ENCODE measurements around the gene SENP8.
A peak's percentile ranks its signal among the peaks of the same experiment; 100 is the strongest.
"Not testable (repeated sequence)": the region's sequence is repeated elsewhere in the genome, so short reads cannot be mapped to it uniquely, and the experiment has no call there.

The SENP8 gene

DNA sequence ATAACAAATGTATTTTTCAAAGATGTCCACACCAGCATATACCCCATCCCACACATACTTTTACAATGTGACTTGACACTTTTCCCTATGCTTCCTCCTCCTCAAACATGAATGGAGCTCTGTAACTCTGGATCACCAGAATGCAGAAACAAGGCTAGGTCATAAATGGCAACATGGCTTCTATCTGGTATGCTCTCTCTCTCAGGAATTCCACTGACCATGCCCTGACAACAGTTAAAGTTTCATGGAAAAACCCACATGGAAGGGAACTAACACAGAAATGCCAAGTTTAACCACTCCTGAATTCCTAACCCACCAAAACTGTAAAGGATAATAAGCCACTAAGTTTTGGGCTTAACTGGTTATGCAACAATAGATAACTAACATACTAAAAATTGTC, 20.2 kb upstream of the SENP8 start:
- Mint-ChIP-seq H3K9me3 (no peaks in the 10 kb centered on the region), H3K4me3 (no peak overlapping the region), H3K27me3 (no peaks in the 10 kb centered on the region), H3K4me1 (ENCODE audit: low read depth) (peaks cover 9% of the 10 kb centered on the region), H3K36me3 (ENCODE audit: low read depth) (peaks cover 9% of the 10 kb centered on the region), H3K27ac (no peak overlapping the region)
- no peak for DNase-seq

DNA sequence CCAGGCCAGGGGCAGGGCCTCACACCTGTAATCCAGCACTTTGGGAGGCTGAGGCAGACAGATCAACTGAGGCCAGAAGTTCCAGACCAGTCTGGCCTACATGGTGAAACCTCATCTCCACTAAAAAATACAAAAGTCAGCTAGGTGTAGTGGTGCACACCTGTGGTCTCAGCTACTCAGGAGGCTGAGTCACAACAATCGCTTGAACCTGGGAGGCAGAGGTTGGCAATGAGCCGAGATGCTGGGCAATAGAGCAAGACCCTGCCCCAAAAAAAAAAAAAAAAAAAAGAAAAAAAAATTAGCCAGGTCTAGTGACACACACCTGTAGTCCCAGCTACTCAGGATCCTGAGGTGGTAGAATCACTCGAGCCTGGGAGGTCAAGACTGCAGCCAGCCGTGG, 19.0 kb upstream of the SENP8 start:
- H3K27ac Mint-ChIP-seq = no peak overlapping the region
- DNase-seq = no peak
- H3K9me3 Mint-ChIP-seq = no peaks in the 10 kb centered on the region
- H3K27me3 Mint-ChIP-seq = no peaks in the 10 kb centered on the region
- H3K36me3 Mint-ChIP-seq (ENCODE audit: low read depth) = peaks cover 9% of the 10 kb centered on the region
- H3K4me3 Mint-ChIP-seq = no peak overlapping the region
- peaks cover 13% of the 10 kb centered on the region for H3K4me1 Mint-ChIP-seq (ENCODE audit: low read depth)

DNA sequence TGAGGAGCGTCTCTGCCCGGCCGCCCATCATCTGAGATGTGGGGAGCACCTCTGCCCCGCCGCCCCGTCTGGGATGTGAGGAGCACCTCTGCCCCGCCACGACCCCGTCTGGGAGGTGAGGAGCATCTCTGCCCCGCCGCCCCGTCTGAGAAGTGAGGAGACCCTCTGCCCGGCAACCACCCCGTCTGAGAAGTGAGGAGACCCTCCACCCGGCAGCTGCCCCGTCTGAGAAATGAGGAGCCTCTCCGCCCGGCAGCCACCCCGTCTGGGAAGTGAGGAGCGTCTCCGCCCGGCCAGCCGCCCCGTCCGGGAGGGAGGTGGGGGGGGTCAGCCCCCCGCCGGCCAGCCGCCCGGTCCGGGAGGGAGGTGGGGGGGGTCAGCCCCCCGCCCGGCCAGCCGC, 17.7 kb upstream of the SENP8 start:
- not testable (repeated sequence) for H3K27me3 Mint-ChIP-seq

DNA sequence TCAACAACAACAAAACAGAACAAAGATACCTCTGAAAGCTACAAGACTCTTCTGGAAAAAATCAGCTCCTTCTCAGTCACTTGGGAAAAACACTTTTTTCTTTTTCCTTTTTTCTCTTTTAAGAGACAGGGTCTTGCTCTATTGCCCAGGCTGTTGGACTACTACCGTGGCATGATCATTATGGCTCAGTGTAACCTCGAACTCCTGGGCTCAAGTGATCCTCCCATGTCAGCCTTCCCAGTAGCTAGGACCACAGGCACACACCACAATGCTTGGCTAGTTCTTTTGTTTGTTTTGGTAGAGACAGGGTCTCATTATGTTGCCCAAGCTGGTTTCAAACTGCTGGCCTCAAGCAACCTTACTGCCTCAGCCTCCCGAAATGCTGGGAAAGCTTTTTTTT, 13.1 kb upstream of the SENP8 start:
- no peaks in the 10 kb centered on the region for H3K27me3 Mint-ChIP-seq
- no peaks in the 10 kb centered on the region for H3K36me3 Mint-ChIP-seq (ENCODE audit: low read depth)
- H3K27ac Mint-ChIP-seq = no peak overlapping the region
- no peak overlapping the region for H3K4me3 Mint-ChIP-seq
- H3K9me3 Mint-ChIP-seq = no peaks in the 10 kb centered on the region
- no peak for DNase-seq
- peaks cover 12% of the 10 kb centered on the region for H3K4me1 Mint-ChIP-seq (ENCODE audit: low read depth)

More for the DNA sequence above, 17.7 kb upstream of the SENP8 start:
- peaks cover 12% of the 10 kb centered on the region for H3K4me1 Mint-ChIP-seq (ENCODE audit: low read depth)
- H3K36me3 Mint-ChIP-seq (ENCODE audit: low read depth); DNase-seq; H3K27ac Mint-ChIP-seq; H3K9me3 Mint-ChIP-seq; H3K4me3 Mint-ChIP-seq: not testable (repeated sequence)

DNA sequence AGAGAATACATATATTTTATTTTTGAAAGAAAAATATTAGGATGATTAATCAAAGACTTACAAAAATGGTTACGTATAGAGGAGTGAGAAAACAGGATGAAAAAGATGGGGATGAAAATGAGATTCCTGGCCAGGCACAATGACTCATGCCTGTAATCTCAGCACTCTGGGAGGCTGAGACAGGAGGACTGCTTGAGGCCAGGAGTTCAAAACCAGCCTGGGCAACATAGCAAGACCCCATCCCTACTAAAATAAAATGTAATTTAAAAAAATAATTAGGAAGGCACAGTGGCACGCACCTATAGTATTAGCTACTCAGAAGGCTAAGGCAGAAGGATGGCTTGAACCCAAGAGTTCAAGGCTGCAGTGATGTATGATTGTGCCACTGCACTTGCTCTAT, 12.1 kb upstream of the SENP8 start:
- Mint-ChIP-seq H3K27ac (no peak overlapping the region), H3K27me3 (no peaks in the 10 kb centered on the region), H3K9me3 (no peaks in the 10 kb centered on the region), H3K4me3 (no peak overlapping the region), H3K36me3 (ENCODE audit: low read depth) (no peaks in the 10 kb centered on the region), H3K4me1 (ENCODE audit: low read depth) (peaks cover 16% of the 10 kb centered on the region)
- DNase-seq = no peak

DNA sequence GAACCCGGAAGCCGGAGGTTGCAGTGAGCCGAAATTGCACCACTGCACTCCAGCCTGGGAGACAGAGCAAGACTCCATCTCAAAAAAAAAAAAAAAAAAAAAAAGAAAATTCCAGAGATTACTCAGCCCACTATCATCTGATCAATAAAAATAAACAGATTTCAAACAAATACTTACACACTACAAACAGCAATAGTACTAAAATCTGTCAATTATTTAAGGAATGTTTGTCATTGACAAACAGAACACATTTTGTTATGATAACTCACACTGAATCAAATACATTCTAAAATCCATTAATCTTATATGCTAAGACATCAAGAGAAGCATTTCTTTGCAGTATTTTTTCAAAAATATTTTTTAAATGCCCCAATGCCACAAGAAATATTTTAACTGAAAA, 7.8 kb upstream of the SENP8 start:
- Mint-ChIP-seq H3K4me1 (ENCODE audit: low read depth) (peaks cover 18% of the 10 kb centered on the region), H3K27me3 (no peaks in the 10 kb centered on the region), H3K36me3 (ENCODE audit: low read depth) (no peaks in the 10 kb centered on the region), H3K27ac (no peak overlapping the region), H3K4me3 (no peak overlapping the region), H3K9me3 (no peaks in the 10 kb centered on the region)
- DNase-seq = no peak

DNA sequence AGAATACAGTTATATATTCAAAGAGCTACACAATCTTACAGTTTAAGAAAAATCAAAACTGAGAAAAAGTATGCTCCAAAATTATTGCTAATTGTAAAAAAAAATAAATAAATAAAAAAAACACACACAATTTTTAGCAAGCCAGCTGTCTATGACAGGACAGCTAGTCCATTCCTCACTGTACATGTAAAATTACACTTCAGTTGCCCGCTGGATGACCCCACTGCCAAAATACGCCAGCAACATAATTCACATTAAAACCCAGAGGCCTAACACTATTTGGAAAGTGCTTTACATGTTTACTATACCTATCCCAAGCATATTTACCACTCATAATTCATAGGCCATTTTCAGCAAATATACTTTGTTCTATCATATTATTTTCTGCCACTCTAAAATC, 6.1 kb upstream of the SENP8 start:
- Mint-ChIP-seq H3K9me3 (no peaks in the 10 kb centered on the region), H3K4me1 (ENCODE audit: low read depth) (peaks cover 34% of the 10 kb centered on the region), H3K4me3 (no peak overlapping the region), H3K27me3 (no peaks in the 10 kb centered on the region), H3K27ac (no peak overlapping the region), H3K36me3 (ENCODE audit: low read depth) (peaks cover 5% of the 10 kb centered on the region)
- no peak for DNase-seq

DNA sequence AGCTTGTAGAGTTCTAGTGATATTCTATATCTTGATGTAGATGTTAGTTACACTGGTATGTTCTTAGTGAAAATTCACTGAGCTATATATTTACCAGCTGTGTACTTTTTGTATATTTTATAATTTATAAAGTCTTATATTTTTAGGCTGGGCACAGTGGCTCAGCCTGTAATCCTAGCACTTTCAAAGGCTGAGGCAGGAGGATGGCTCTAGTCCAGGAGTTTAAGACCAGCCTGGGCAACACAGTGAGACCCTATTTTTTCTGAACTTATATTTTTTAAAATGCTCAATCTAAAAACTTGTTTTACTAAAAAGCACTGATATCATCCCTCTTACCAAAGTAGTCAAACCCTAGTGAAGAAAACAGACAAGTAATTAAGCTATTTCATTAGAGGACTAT, 5.4 kb upstream of the SENP8 start:
- no peak for DNase-seq
- Mint-ChIP-seq H3K4me1 (ENCODE audit: low read depth) (peaks cover 34% of the 10 kb centered on the region), H3K4me3 (no peak overlapping the region), H3K27me3 (no peaks in the 10 kb centered on the region), H3K27ac (no peak overlapping the region), H3K36me3 (ENCODE audit: low read depth) (peaks cover 8% of the 10 kb centered on the region), H3K9me3 (no peaks in the 10 kb centered on the region)

DNA sequence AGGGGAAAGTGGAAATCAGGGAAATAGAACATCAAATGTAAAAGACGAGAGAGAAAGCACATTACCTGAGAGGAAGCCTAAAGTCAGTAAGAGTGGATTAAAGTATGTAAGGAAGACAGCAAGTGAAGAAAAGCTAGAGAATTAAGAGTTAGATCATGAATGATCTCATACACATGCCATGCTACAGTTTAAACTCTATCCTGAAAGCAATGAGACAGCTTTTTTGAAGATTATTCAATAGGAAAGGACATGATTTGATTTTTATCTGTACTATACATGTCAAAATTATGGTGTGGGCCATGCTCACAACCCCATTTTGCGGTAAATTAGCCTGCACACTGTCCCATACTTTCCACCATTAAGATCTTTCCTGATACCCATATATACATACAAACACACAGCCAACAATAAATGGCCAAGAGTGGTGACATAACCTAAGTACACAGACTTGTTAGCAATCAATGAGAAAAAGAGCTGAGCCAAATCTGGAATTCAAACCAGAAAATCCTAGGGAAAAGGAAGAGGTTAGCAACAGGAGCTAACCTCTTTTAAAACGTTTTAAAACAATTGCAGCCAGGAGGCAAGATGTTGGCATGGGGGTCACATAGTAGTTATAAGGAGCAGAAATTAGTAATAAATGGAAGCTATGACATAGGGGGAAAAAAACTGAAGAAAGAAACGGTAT, 4.7 kb upstream of the SENP8 start:
- H3K4me3 Mint-ChIP-seq = no peak overlapping the region
- H3K27ac Mint-ChIP-seq = no peak overlapping the region
- H3K36me3 Mint-ChIP-seq (ENCODE audit: low read depth) = peaks cover 10% of the 10 kb centered on the region
- peaks cover 31% of the 10 kb centered on the region for H3K4me1 Mint-ChIP-seq (ENCODE audit: low read depth)
- H3K9me3 Mint-ChIP-seq = no peaks in the 10 kb centered on the region
- no peaks in the 10 kb centered on the region for H3K27me3 Mint-ChIP-seq
- DNase-seq = no peak

DNA sequence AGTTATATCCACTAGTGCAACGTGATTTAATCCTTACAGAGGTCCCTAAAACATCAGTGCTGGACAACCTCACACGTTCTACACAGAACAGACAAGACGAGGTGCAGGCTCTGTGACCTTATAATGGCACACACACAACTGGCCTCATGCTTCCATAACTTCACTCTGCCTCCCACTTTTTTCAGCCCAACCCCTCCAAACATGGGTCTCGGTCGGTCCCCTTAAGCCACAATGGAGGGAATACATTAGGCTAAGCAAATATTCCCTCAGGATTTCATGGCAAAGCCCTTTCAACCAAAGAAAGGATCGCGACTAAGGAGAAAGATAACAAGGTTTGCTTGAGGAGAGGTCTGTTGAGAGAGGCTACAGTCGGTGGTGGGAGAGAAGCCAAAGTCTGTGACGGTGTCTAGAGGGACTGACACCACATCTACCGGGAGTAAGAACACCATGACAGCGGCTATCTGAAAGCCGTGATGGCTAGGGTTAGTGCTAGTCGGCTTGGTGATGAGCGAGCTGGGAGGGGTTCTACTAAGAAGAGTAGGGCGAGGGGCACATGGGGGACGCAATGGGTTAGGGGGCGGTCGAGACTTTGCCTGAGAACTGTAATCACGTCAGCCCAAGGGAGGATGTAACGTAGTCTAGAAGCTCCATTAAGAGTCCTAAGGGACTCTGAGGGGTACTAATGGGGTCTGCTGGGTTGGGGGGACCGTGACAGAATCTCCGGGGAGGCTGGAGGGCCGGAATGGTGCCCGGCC, 1.3 kb upstream of the SENP8 start:
- H3K9me3 Mint-ChIP-seq = no peaks in the 10 kb centered on the region
- H3K4me3 Mint-ChIP-seq = peak overlapping the region; percentile 96
- DNase-seq = no peak
- peaks cover 13% of the 10 kb centered on the region for H3K36me3 Mint-ChIP-seq (ENCODE audit: low read depth)
- H3K27me3 Mint-ChIP-seq = no peaks in the 10 kb centered on the region
- peak overlapping the region; percentile 99 for H3K27ac Mint-ChIP-seq
- peaks cover 37% of the 10 kb centered on the region for H3K4me1 Mint-ChIP-seq (ENCODE audit: low read depth)

DNA sequence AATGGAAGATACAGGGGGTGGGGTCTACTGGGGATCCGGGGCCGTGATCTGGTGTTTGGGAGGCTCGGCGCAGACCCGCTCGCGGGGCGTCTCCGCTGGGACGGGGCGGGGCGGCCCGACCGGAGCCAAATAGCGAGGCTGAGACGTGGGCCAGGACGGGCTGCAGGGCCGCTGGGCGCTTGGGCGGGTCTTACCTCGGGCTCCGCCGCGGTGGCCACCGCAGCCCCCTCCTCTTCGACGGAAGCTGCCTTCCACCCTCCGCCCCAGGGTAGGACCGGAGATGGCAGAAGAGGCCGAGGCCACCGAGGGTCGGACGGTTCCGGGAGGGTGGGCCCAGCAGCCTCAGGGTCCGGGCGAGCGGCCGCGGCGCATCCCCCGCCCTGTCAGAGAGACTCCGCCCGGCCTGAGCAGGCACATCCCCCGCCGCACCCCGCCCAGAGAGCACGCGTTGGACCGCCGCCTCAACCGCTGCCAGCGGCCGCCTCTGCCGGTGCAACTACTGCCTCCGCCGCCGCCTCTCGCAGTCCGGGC, 652 bp upstream of the SENP8 start:
- no peak for DNase-seq
- H3K27me3 Mint-ChIP-seq = no peaks in the 10 kb centered on the region
- H3K36me3 Mint-ChIP-seq (ENCODE audit: low read depth) = peaks cover 13% of the 10 kb centered on the region
- peak overlapping the region; percentile 99 for H3K27ac Mint-ChIP-seq
- peak overlapping the region; percentile 96 for H3K4me3 Mint-ChIP-seq
- H3K4me1 Mint-ChIP-seq (ENCODE audit: low read depth) = peaks cover 37% of the 10 kb centered on the region
- H3K9me3 Mint-ChIP-seq = no peaks in the 10 kb centered on the region

DNA sequence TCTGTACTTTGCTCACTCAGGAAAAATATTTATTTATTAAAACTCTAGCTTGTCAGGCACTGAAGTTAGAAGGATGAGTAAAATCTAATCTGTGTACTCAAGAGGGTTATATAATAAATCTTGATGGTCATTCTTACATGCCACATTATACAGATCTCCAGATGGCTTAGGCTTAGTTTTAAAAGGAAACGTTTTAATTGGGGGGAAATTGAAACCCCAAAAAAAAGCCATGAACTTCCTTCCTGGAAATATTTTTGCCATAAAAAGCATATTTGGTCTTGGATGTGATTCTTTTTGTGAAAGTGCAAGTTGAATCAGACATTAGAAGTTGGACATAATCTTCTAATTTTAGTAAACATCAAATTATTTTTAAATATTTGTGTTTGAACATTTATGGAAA, 6.0 kb downstream of the SENP8 start:
- no peak overlapping the region for H3K27ac Mint-ChIP-seq
- no peaks in the 10 kb centered on the region for H3K9me3 Mint-ChIP-seq
- H3K36me3 Mint-ChIP-seq (ENCODE audit: low read depth) = no peaks in the 10 kb centered on the region
- H3K4me3 Mint-ChIP-seq = no peak overlapping the region
- DNase-seq = no peak
- peaks cover 3% of the 10 kb centered on the region for H3K4me1 Mint-ChIP-seq (ENCODE audit: low read depth)
- no peaks in the 10 kb centered on the region for H3K27me3 Mint-ChIP-seq

DNA sequence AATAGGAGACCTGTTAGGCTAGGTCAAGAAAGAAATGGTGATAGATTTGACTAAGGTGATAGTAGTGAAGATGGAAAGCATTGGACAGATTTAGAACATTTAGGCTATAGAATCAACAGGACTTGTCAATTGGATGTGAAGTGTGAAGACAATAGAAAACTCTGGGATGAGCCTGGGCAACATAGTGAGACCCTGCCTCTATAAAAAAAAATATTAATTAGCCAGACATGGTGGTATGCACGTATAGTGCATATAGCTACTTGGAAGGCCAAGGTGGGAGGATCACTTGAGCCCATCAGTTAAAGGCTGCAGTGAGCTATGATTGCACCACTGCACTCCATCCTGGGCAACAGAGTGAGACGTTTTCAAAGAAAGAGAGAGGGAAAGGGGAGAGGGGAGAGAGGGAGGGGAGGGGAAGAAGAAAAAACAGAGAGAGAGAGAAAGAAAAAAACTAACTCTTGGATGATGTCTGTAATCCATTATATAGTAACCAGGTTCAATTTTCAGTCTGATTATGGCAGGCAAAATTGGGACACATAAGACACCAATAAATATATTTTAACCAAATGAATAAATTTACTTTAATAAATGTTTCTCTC, 9.6 kb downstream of the SENP8 start:
- Mint-ChIP-seq H3K36me3 (ENCODE audit: low read depth) (no peaks in the 10 kb centered on the region), H3K9me3 (no peaks in the 10 kb centered on the region), H3K4me1 (ENCODE audit: low read depth) (no peaks in the 10 kb centered on the region), H3K4me3 (no peak overlapping the region), H3K27me3 (no peaks in the 10 kb centered on the region), H3K27ac (no peak overlapping the region)
- DNase-seq = no peak

DNA sequence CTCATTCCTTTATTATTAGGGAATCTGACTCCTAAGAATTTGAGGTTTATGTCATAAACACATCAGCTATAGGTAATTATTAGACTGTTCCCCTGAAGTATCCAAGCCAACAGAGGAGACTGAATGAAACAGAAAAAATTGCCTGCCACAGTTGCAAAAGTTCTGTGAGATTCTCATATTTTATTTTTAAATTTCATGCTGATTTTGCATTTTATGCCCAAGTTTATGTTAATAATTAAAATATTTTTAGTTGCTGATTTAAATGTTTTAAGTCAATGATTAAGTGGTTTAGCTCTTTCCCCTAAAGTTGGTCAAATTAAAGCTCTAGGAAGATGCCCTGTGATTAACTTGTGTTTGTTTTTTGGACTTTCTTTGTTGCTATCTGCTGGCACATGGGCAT, 10.2 kb downstream of the SENP8 start:
- no peaks in the 10 kb centered on the region for H3K9me3 Mint-ChIP-seq
- no peaks in the 10 kb centered on the region for H3K4me1 Mint-ChIP-seq (ENCODE audit: low read depth)
- no peaks in the 10 kb centered on the region for H3K27me3 Mint-ChIP-seq
- H3K36me3 Mint-ChIP-seq (ENCODE audit: low read depth) = no peaks in the 10 kb centered on the region
- no peak overlapping the region for H3K4me3 Mint-ChIP-seq
- no peak for DNase-seq
- no peak overlapping the region for H3K27ac Mint-ChIP-seq

DNA sequence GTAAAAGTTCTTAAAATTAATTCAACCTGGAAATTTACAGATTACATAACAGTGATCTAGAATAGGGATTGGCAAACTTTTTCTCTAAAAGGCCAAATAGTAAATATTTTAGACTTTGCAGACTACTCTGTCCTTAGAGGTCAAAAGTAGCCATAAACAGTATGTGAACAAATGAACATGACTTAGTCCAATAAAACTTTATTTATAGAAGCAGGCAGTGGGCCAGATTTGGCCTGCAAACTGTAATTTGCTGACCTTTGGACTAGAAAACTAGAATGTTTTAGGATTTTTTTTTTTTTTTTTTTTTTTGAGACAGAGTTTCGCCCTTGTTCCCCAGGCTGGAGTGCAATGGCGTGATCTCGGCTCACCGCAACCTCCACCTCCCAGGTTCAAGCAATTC, 12.1 kb downstream of the SENP8 start:
- Mint-ChIP-seq H3K27ac (no peak overlapping the region), H3K4me3 (no peak overlapping the region), H3K36me3 (ENCODE audit: low read depth) (no peaks in the 10 kb centered on the region), H3K4me1 (ENCODE audit: low read depth) (no peaks in the 10 kb centered on the region), H3K27me3 (no peaks in the 10 kb centered on the region), H3K9me3 (no peaks in the 10 kb centered on the region)
- DNase-seq = no peak

Measured in activated T-cell treated with anti-CD3 and anti-CD28 coated beads, Interleukin-2, amount 50 U/mL, for 24 hours (primary cell).